Brain microvascular endothelial cell (primary cell): Measurements from ENCODE around the gene EP400.
A peak's percentile ranks its signal among the peaks of the same experiment; 100 is the strongest.

ENCODE experiments used
- DNase-seq: peaks from one replicate; pipeline ENCODE4 v3.0.0-alpha.2; 2020
- H3K27ac ChIP-seq: fragments of 250-450 bp; sonication (Bioruptor Pico); 2 replicates; pipeline ENCODE4 v1.5.1; 2020; ENCODE audit warnings: mild to moderate bottlenecking, moderate library complexity
- H3K27me3 ChIP-seq: fragments of 250-450 bp; sonication (Bioruptor Pico); replicated peaks from 2 replicates; pipeline ENCODE4 v1.5.1; 2020; ENCODE audit warnings: mild to moderate bottlenecking
- H3K36me3 ChIP-seq: fragments of 250-450 bp; sonication (Bioruptor Pico); replicated peaks from 2 replicates; pipeline ENCODE4 v1.5.1; 2020; ENCODE audit warnings: mild to moderate bottlenecking
- H3K4me3 ChIP-seq: 2 replicates; pipeline ENCODE4 v1.5.1; 2011; ENCODE audit warnings: low read depth, mild to moderate bottlenecking, control low read depth, low read length, moderate library complexity
- CTCF ChIP-seq: IDR thresholded peaks from 2 replicates; pipeline ENCODE4 v1.5.1; 2011; ENCODE audit warnings: low read depth, mild to moderate bottlenecking, moderate library complexity, low read length, control low read depth, inconsistent platforms; ENCODE audit errors: missing control alignments
- in situ Hi-C: cut with HindIII; loops from 2 replicates; pipeline ENCODE4 v1.10.0; 2017; ENCODE audit warnings: low sequenced_read_pairs, low pct_ligation_motif_present

EP400 gene

GRCh38 chr12:131929581-131930456 lies 19.9 kb upstream of the EP400 start:
- Histone ChIP-seq H3K27me3 (no peaks in the 10 kb centered on the region), H3K27ac (peak overlapping the region; percentile 84), H3K4me3 (peak overlapping the region; percentile 95), H3K36me3 (peaks cover 35% of the 10 kb centered on the region)
- peak; percentile 18 for DNase-seq
- in situ Hi-C loops: no loop called here
- TF ChIP-seq CTCF: no peak

DNA sequence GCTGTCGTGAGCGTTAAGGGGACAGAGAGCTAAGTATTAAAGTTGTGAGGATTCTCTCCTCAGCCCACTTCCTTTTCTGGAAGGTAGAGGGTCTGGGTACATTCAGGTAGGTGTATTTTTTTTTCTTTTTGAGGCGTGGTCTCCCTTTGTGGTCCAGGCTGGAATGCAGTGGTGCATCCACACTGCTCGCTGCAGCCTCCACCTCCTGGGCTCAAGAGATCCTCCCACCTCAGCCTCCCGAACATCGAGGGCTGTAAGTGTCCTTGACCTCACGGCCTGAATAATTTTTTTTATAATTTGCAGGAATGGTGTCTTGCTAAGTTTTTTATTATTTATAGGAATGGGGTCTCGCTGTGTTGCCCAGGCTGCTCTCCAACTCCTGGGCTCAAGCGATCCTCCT lies 19.2 kb upstream of the EP400 start:
- TF ChIP-seq CTCF: no peak
- H3K27me3 ChIP-seq: no peaks in the 10 kb centered on the region
- peak overlapping the region; percentile 95 for H3K4me3 ChIP-seq
- in situ Hi-C loops: no loop called here
- H3K27ac ChIP-seq: no peak overlapping the region
- peaks cover 38% of the 10 kb centered on the region for H3K36me3 ChIP-seq
- DNase-seq: no peak

GRCh38 chr12:131933387-131933786 lies 16.4 kb upstream of the EP400 start:
- peaks cover 49% of the 10 kb centered on the region for H3K36me3 ChIP-seq
- no peak for TF ChIP-seq CTCF
- H3K27me3 ChIP-seq: no peaks in the 10 kb centered on the region
- no peak overlapping the region for H3K27ac ChIP-seq
- no peak overlapping the region for H3K4me3 ChIP-seq
- in situ Hi-C loops: no loop called here
- no peak for DNase-seq

- peaks cover 54% of the 10 kb centered on the region for H3K36me3 ChIP-seq
- TF ChIP-seq CTCF: no peak
These were observed 15.2 kb upstream of the EP400 start for GRCh38 chr12:131934535-131934934.

GRCh38 chr12:131938082-131938481 lies 11.7 kb upstream of the EP400 start:
- in situ Hi-C loops: no loop called here
- Histone ChIP-seq H3K27me3 (no peaks in the 10 kb centered on the region), H3K36me3 (peaks cover 62% of the 10 kb centered on the region), H3K27ac (no peak overlapping the region), H3K4me3 (no peak overlapping the region)
- no peak for DNase-seq
- TF ChIP-seq CTCF: no peak

More at GRCh38 chr12:131934535-131934934, 15.2 kb upstream of the EP400 start:
- no peak for DNase-seq
- H3K4me3 ChIP-seq: no peak overlapping the region
- in situ Hi-C loops: no loop called here
- H3K27ac ChIP-seq: no peak overlapping the region
- no peaks in the 10 kb centered on the region for H3K27me3 ChIP-seq
